Skeletal muscle tissue (tissue), 4 donors: ENCODE data around the gene OSBPL9. TPM values are rescaled to one million over a fixed set of nuclear protein-coding genes. Genes with fewer than 3 reads are reported as not detected.
A peak's percentile ranks its signal among the peaks of the same experiment; 100 is the strongest.

Source experiments
- H3K27ac ChIP-seq: one replicate; pipeline ENCODE4 v1.7.0; 2013; ENCODE audit warnings: mild to moderate bottlenecking, low read depth, low read length, inconsistent platforms
- H3K27me3 ChIP-seq, 3 donors: one replicate each; pipeline ENCODE4 v1.7.0; 2013; ENCODE audit warnings: low read length in 3 of 3; ENCODE audit not compliant: control insufficient read depth in 3 of 3, insufficient read depth in 3 of 3
- H3K36me3 ChIP-seq, 3 donors: one replicate each; pipeline ENCODE4 v1.7.0; 2013; ENCODE audit warnings: low read length in 3 of 3; ENCODE audit not compliant: control insufficient read depth in 3 of 3, insufficient read depth in 3 of 3
- H3K4me1 ChIP-seq, 3 donors: one replicate each; pipeline ENCODE4 v1.7.0; 2013; ENCODE audit warnings: low read length in 3 of 3, mild to moderate bottlenecking in 3 of 3; ENCODE audit not compliant: control insufficient read depth in 3 of 3, insufficient read depth in 3 of 3
- H3K4me3 ChIP-seq, 3 donors: one replicate each; pipeline ENCODE4 v1.7.0; 2013; ENCODE audit warnings: low read length in 3 of 3
- H3K9ac ChIP-seq, 3 donors: one replicate each; pipeline ENCODE4 v1.7.0; 2013; ENCODE audit warnings: low read length in 3 of 3, mild to moderate bottlenecking in 3 of 3, moderate library complexity in 2 of 3, low read depth in 1 of 3
- H3K9me3 ChIP-seq, 3 donors: one replicate each; pipeline ENCODE4 v1.7.0; 2013; ENCODE audit warnings: low read length in 3 of 3; ENCODE audit not compliant: control insufficient read depth in 3 of 3
- total RNA-seq: library from RNA; depleted of rRNA; stranded (reverse); fragments of >200 nt; gene quantifications from one replicate; pipeline ENCODE4 v1.2.3, GENCODE V29; 2014
- donor health status: Osteomylitis.

Gene OSBPL9
- total RNA-seq, 1 donor from 2014 or later: 80.9 TPM

GRCh38 chr1:51753969-51754368, 137.1 kb downstream of the OSBPL9 start:
- no peak overlapping the region for H3K9ac ChIP-seq
- H3K36me3 ChIP-seq: peaks cover 12 to 19% (median 13%) of the 10 kb centered on the region in 3 donors
- H3K4me1 ChIP-seq: peaks cover 0 to 2% (median 0%) of the 10 kb centered on the region in 3 donors
- no peaks in the 10 kb centered on the region for H3K27me3 ChIP-seq
- peaks cover 0 to 4% (median 0%) of the 10 kb centered on the region in 3 donors for H3K9me3 ChIP-seq
- H3K4me3 ChIP-seq: no peak overlapping the region
- H3K27ac ChIP-seq: no peak overlapping the region

DNA sequence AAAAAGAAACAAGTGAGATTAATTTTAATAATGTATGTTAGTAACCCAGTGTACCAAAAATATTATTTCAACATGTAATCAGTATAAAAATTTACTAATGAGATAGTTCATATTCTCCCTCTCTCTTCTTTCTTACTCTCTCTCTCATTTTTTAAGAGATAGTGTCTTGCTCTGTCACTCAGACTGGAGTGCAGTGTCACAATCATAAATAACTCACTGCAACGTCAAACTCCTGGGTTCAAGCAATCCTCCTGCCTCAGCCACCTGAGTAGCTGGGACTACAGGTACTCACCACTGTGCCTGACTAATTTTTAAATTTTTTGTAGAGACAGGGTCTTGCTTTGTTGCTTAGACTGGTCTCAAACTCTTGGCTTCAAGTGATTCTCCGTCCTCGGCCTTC, 137.8 kb downstream of the OSBPL9 start:
- H3K9me3 ChIP-seq: peaks cover 0 to 4% (median 0%) of the 10 kb centered on the region in 3 donors
- no peak overlapping the region for H3K9ac ChIP-seq
- H3K4me1 ChIP-seq: peaks cover 0 to 2% (median 0%) of the 10 kb centered on the region in 3 donors
- peaks cover 10 to 14% (median 12%) of the 10 kb centered on the region in 3 donors for H3K36me3 ChIP-seq
- H3K4me3 ChIP-seq: no peak overlapping the region
- H3K27me3 ChIP-seq: no peaks in the 10 kb centered on the region
- H3K27ac ChIP-seq: no peak overlapping the region

GRCh38 chr1:51755437-51755836, 138.5 kb downstream of the OSBPL9 start:
- Histone ChIP-seq H3K9me3 (peaks cover 0 to 4% (median 0%) of the 10 kb centered on the region in 3 donors), H3K27ac (no peak overlapping the region), H3K4me3 (no peak overlapping the region), H3K27me3 (no peaks in the 10 kb centered on the region), H3K36me3 (peaks cover 10 to 13% (median 12%) of the 10 kb centered on the region in 3 donors), H3K9ac (no peak overlapping the region), H3K4me1 (peaks cover 0 to 2% (median 0%) of the 10 kb centered on the region in 3 donors)

- Histone ChIP-seq H3K9ac (no peak overlapping the region), H3K4me1 (peaks cover 0 to 2% (median 0%) of the 10 kb centered on the region in 3 donors), H3K4me3 (no peak overlapping the region), H3K27me3 (no peaks in the 10 kb centered on the region), H3K27ac (no peak overlapping the region), H3K9me3 (peaks cover 0 to 4% (median 0%) of the 10 kb centered on the region in 3 donors), H3K36me3 (peaks cover 10 to 13% (median 12%) of the 10 kb centered on the region in 3 donors)
Measured at GRCh38 chr1:51756290-51756689, 139.4 kb downstream of the OSBPL9 start.

- H3K9me3 ChIP-seq: no peaks in the 10 kb centered on the region
- H3K4me3 ChIP-seq: no peak overlapping the region
- H3K27ac ChIP-seq: no peak overlapping the region
- peaks cover 0 to 5% (median 4%) of the 10 kb centered on the region in 3 donors for H3K36me3 ChIP-seq
- no peaks in the 10 kb centered on the region for H3K27me3 ChIP-seq
- H3K4me1 ChIP-seq: peaks cover 0 to 2% (median 0%) of the 10 kb centered on the region in 3 donors
- H3K9ac ChIP-seq: no peak overlapping the region
Measured at GRCh38 chr1:51758310-51758709, 141.4 kb downstream of the OSBPL9 start.

- no peak overlapping the region for H3K4me3 ChIP-seq
- H3K36me3 ChIP-seq: peaks cover 2 to 10% (median 9%) of the 10 kb centered on the region in 3 donors
- H3K9ac ChIP-seq: no peak overlapping the region
- no peaks in the 10 kb centered on the region for H3K9me3 ChIP-seq
- H3K27me3 ChIP-seq: no peaks in the 10 kb centered on the region
- no peak overlapping the region for H3K27ac ChIP-seq
- no peaks in the 10 kb centered on the region for H3K4me1 ChIP-seq
Measured at GRCh38 chr1:51760872-51761271, 144.0 kb downstream of the OSBPL9 start.

GRCh38 chr1:51761351-51761750, 144.5 kb downstream of the OSBPL9 start:
- H3K27ac ChIP-seq: no peak overlapping the region
- no peak overlapping the region for H3K9ac ChIP-seq
- H3K9me3 ChIP-seq: no peaks in the 10 kb centered on the region
- H3K36me3 ChIP-seq: peaks cover 3 to 15% (median 12%) of the 10 kb centered on the region in 3 donors
- no peak overlapping the region for H3K4me3 ChIP-seq
- H3K27me3 ChIP-seq: no peaks in the 10 kb centered on the region
- no peaks in the 10 kb centered on the region for H3K4me1 ChIP-seq

- Histone ChIP-seq H3K4me1 (peaks cover 0 to 4% (median 2%) of the 10 kb centered on the region in 3 donors), H3K4me3 (no peak overlapping the region), H3K27ac (peak overlapping the region; percentile 28), H3K27me3 (no peaks in the 10 kb centered on the region), H3K9ac (no peak overlapping the region), H3K36me3 (peaks cover 12 to 45% (median 39%) of the 10 kb centered on the region in 3 donors), H3K9me3 (no peaks in the 10 kb centered on the region)
Measured at GRCh38 chr1:51768971-51769588, 152.2 kb downstream of the OSBPL9 start.

- H3K36me3 ChIP-seq: peaks cover 11 to 41% (median 35%) of the 10 kb centered on the region in 3 donors
- H3K9ac ChIP-seq: no peak overlapping the region
- H3K27ac ChIP-seq: no peak overlapping the region
- H3K4me3 ChIP-seq: no peak overlapping the region
- no peaks in the 10 kb centered on the region for H3K27me3 ChIP-seq
- no peaks in the 10 kb centered on the region for H3K4me1 ChIP-seq
- H3K9me3 ChIP-seq: no peaks in the 10 kb centered on the region
Measured at GRCh38 chr1:51776408-51776807, 159.5 kb downstream of the OSBPL9 start.

GRCh38 chr1:51780927-51781326, 164.0 kb downstream of the OSBPL9 start:
- Histone ChIP-seq H3K27me3 (no peaks in the 10 kb centered on the region), H3K4me3 (no peak overlapping the region), H3K4me1 (no peaks in the 10 kb centered on the region), H3K36me3 (peaks cover 42 to 52% (median 44%) of the 10 kb centered on the region in 3 donors), H3K9ac (no peak overlapping the region), H3K27ac (no peak overlapping the region), H3K9me3 (no peaks in the 10 kb centered on the region)
